GM18505 (cell line): Measurements from ENCODE around the gene LY6G6F.

ENCODE experiments used
- ATAC-seq: cut with Tn5 transposase; IDR thresholded peaks from one replicate; pipeline ENCODE4 v1.9.1; 2021; ENCODE audit not compliant: unreplicated experiment
- POLR2A ChIP-seq: IDR thresholded peaks from 4 replicates; pipeline ENCODE4 v1.6.1; 2011; ENCODE audit warnings: borderline replicate concordance; ENCODE audit not compliant: insufficient read depth, insufficient read length; ENCODE audit errors: extremely low read depth

LY6G6F gene, protein sequence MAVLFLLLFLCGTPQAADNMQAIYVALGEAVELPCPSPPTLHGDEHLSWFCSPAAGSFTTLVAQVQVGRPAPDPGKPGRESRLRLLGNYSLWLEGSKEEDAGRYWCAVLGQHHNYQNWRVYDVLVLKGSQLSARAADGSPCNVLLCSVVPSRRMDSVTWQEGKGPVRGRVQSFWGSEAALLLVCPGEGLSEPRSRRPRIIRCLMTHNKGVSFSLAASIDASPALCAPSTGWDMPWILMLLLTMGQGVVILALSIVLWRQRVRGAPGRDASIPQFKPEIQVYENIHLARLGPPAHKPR

DNA sequence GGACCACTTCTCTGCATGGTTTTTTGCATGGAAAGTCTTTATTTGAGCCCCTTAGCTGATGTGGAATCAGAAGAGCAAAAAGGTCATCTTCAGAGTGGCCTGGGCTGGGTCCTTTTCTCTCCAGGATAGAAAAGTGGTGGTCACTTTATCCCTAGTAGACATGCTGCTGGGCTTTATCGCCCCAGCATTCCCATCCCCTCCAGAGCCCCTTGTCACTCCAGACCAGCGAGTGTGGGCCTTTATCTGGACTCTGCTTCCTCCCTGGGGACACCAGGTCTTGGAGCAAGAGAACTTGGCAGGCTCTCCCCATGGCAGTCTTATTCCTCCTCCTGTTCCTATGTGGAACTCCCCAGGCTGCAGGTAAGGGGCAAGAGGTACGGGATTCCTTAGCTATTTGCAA, at the start of gene LY6G6F:
Gene LY6G6F (plus strand): TSS at position 268 of the 400 bp plus-strand sequence. CDS start 41 bp downstream, at position 309.
- no peak for TF ChIP-seq POLR2A
- no peak for ATAC-seq

DNA sequence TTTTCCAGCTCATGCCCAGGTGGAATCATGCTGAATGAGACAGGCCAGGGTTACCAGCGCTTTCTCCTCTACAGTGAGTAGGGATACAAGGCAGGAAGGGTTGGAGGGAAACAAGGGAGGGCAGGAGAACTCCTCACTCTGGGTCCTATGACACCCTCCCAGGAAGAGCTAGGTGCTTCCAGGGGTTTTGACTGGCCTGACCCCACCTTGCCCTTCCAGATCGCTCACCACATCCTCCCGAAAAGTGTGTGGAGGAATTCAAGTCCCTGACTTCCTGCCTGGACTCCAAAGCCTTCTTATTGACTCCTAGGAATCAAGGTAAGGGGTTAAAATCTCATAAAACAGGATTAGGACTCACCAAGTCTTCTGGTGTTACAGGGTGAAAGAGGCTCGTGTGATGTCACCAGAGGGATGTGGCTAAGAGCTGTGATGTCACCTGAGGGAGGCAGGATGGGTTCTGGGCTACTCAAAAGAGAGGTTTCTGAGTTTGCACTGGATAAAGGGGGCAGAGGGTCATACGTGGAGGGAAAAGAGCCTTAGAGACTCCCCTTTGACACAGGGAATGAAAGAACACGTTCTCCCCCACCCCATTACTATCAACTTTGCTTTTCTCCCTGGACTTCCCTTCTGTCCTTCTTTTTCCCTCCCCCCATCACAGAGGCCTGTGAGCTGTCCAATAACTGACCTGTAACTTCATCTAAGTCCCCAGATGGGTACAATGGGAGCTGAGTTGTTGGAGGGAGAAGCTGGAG, 49.1 kb upstream of the LY6G6F start:
- no peak for TF ChIP-seq POLR2A
- no peak for ATAC-seq

DNA sequence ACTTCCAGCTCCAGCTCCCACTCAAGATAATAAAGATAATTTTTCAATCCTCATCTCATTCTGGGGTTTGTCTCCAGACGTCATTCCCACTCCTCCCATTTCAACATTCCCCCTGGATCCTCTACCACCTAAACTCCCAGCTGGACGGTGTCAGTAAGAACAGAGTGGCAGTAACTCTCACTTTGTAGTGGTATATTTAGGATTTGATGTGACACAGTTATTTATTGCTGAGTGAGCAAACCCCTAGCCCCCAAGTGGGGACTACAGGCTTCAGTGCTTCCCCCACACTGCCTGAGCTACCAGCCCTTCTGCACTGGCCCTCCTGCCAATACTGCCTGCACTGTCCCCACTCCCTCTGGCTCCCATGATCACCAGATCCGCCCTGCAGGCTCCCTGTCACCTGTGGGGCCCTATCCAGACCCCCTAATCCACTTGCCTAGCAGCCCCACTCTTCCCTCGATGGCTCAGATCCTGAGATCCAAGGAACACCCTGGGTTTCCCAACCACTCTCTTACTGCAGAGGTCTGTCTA, 48.4 kb upstream of the LY6G6F start:
- TF ChIP-seq POLR2A = no peak
- no peak for ATAC-seq

DNA sequence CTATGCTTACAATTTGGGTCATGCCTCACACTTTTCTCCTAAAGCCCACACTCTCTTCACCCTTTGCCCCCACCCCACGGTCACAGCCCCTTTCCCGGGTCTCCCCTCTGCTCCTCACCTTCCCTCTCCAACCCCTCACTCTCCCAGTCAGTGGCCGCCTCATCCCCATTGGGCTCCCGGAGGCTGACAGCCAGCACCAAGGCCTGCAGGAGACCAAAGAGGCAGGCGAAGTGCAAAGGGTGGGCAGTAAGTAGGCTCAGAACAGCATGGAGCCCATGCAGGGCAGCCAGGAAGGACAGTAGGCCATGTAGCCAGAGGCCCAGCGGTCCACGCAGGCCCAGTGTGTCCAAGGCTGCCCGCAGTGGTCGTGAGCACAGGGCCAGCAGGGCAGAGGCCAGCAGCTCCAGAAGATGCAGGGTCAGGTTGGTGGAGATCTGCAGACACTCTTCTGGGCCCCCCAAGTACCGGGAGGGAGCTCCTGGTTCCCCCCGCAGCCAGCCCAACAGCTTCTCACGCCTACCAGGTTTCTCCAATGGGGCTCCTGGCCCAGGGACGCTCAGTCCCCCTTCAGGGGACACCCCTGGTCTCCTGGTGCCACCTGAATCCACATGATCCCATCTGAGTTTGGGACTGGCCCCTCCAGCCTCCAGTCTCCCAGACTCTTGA, 47.5 kb upstream of the LY6G6F start:
- no peak for TF ChIP-seq POLR2A
- no peak for ATAC-seq

DNA sequence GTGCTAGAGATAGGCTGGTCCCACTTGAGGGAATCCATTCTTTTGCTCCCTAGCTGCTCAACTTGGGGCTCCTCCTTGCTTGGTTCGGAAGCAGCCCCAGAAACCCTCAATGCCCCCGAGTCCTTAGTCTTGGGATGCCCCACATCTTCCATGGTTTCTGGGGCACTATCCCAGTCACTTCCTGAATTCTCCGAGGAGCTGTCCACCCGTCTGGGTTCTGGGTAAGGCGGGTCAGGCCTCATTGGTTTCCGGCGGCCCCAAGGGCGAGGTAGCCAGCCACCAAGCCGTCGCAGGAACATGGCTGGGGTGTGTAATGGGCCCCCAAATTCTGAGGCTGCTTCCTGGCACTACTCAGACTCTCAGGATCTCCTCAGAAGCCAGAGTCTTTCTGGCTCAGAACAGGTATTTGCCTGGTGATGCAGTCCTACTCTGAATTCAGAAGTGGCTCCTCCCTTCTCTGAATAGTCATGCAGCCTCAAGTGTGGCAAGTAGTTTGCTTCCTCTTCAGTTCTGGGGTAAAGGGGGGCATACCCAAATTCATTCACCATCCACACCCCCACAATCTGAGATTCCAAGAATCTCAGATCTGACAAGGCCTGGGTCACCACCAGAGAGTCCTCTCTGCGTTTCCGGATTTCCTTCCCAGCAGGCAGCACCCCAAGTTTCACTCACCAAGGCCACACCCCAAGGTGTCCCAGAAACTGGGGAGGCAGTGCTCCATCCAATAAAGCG, 46.9 kb upstream of the LY6G6F start:
- TF ChIP-seq POLR2A = no peak
- ATAC-seq = no peak

DNA sequence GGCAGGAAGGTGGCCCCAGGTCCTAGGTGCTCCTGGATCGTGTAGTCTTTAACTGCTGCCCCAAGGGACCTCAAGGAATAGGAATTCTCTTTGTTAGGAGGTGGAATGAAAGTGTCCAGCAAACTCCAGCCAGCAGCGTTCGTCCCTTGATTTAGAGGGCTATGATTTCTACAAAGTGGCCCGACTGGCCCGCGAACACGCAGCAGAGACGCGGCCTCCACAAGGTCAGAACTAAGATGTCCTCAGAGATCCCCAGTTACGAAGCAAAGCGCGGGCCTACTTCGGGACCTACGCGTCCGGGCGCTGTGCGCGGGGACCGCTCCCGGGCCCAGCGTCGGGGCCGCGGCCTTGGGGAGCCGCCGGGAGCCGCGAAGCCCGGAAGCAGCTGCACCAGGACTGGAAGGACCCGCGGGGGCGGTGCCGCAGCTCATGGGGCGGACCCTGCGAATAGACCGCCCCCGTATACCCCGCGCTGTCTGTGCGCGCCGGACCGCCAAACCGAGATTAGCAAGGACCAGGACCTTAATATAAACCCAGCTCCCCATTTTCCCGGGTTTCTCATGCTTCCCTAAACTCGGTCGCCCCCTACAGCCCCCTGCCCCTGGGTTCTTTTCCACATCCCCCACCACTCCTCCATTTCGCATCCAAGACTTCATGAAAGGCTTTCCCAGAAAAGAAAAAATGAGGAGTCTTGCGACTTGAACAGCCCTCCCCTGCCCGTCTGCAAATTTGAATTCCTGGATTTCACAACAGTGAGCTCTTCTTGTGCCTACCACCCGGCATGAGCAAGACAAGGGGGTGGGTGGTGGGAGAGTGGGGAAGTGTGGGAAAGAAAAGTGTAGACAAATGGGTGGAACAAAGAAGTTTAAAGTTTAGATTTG, 46.0 kb upstream of the LY6G6F start, which contains the start of gene C6orf47:
Gene C6orf47 (minus strand): TSS at position 398 of the 881 bp plus-strand sequence. CDS start 831 bp downstream, outside the sequence.
- peak; percentile 39 for ATAC-seq
- peak; percentile 94 for TF ChIP-seq POLR2A

DNA sequence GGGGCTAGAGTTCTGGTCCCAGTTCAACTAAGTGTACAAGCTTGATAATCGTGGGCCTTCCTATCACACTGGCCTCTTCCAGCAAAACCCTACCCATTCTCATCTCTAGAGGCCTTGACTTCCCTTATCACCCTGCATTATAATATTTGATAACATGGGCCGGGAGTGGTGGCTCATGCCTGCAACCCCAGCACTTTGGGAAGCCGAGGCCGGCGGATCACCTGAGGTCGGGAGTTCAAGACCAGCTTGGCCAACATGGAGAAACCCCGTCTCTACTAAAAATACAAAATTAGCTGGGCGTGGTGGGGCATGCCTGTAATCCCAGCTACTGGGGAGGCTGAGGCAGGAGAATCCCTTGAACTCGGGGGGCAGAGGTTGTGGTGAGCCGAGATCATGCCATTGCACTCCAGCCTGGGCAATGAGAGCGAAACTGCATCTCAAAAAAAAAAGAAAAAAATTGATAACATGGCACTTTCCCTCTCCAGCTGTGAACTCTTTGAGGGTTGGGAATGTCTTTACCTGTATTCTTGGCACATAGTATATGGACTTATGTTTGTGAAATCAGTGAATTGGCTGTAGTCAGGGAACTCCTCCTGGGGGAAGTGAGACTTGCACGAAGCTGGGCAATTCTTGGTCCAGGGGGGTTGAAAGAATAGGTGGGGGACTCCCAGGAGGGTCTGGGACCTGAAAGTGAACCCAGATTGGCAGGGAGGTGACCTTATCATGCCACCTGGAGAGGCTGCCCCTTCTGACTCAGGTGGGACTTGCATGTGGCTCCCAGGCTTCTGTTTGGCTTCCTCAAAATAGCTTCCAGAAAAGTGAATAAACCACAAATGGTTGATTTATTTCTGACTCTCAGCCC, 45.2 kb upstream of the LY6G6F start:
- TF ChIP-seq POLR2A = no peak
- ATAC-seq = no peak

DNA sequence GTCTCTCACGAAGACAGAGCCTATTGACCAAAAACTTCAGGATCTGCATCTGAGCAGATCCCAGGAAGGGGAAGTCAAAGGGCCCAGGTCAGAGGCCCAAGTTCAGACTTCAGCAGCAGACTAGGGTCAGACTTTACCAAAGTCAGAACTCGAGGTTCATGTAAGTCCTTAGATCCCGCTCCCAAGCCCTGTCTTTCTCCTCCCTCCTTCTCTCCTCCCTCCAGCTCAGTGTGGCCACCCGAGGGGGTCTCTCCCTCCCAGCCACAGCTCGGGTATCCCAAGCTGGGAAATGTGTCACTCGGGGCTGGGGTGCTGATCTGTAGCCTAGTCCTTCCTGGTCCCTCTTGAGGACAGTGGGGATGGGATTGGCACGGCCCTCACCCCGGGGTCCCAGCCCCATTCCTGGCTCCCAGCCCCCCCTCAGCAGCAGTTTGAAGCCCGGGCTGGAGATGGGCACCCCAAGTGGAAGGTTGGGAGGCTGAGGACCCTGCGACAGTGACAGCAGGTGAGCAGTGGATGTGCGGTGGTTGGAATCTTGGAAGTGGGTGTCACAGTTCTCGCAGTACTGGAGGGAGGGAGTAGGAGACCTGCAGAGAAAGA, 44.4 kb upstream of the LY6G6F start:
- ATAC-seq = no peak
- TF ChIP-seq POLR2A = no peak

DNA sequence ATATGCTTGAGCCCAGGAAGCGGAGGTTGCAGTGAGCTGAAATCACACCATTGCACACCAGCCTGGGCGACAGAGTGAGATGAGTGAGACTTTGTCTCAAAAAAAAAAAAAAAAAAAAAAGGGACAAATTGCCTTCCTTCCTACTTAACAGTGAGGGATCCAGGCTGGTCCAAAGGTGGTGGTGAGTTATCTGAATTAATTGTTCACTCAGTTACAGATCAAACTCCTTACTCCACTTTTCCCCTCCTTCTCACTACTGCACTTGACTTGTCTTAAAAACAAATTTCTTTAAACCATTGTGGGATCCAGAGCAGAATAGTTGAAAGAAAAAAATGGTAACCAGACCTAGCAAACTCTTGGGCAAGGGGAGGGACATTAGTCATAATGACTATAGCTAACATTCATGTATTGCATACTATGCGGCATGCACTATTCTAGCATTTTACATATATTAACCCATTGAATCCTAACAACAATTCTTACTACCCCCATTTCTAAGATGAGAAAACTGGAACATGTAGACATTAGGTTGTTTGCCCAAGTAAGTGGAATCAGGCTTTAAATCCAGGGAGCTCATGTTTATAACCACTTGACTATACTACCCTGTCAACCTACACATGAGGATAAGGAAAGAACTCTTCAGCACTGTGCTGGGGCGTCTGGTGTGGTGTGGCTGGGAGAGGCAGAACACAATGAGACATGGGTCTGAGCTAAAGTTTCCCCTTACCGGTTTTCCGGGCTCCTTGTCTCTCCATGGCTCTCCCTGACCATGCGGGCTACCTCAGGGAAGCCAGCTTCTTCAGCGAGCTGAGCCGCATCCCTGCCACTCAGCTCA, 43.3 kb upstream of the LY6G6F start:
- no peak for TF ChIP-seq POLR2A
- ATAC-seq = no peak

DNA sequence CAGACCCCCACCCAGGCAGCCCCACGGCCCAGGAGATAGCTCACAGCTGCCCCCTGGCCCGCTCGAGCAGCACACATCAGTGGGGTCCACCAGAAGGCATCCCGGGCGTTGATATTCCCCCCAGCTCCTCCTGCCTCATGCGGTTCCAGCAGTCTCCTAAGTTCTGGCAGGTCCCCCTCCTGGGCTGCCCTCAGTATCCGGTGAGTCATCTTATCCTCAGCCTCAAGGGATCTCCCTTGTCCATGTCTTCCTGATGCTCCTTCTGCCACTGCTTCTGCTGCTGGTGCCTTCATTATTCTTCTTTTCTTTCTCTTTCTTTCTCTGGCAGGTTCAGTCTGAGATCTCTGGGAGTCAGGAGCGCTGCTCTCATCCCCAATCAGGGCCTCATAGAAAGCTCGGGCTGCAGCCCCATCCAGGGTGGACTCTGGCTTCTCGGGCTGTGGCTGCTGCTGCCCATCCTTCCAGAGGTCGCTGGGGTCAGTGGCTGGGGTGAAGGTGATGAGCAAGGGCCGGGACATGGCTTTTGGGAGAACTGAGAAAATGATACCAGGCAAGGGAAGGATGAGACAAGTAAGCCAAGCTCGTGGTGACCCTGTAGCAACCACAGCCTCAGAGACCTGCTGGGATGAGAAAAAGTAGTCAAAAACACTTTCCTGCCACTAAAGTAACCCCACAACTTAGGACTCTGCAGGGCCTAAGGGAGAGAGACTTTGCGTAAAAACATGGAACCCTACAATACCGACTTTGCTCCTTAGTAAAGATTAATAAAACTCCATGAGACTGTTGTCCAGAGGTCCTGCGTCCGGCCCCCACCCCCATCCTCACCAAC, 42.5 kb upstream of the LY6G6F start:
- TF ChIP-seq POLR2A = no peak
- no peak for ATAC-seq
